OCI-LY1 (cell line): ENCODE results near the gene GFPT2.

Experiments used
- H2AFZ ChIP-seq: fragments of 200-600 bp; sonication (generic), shearing (Covaris generic); 2 replicates; pipeline ENCODE4 v1.6.0; 2014; ENCODE audit warnings: antibody characterized with exemption, mild to moderate bottlenecking, low read length
- H3F3A ChIP-seq: fragments of 200-600 bp; sonication (generic), shearing (Covaris generic); 2 replicates; pipeline ENCODE4 v1.6.0; 2014; ENCODE audit warnings: mild to moderate bottlenecking, antibody characterized with exemption, low read length, moderate library complexity; ENCODE audit not compliant: insufficient read depth
- H3K27ac ChIP-seq: fragments of 200-600 bp; sonication (generic); 2 replicates; pipeline ENCODE4 v1.5.1; 2014; ENCODE audit warnings: low read length, mixed run types, mild to moderate bottlenecking, low read depth; ENCODE audit not compliant: poor library complexity, severe bottlenecking
- H3K27me3 ChIP-seq: fragments of 200-600 bp; sonication (generic); 2 replicates; pipeline ENCODE4 v1.6.0; 2014; ENCODE audit warnings: antibody characterized with exemption, mild to moderate bottlenecking, low read length, moderate library complexity; ENCODE audit not compliant: insufficient read depth
- H3K36me3 ChIP-seq: fragments of 200-600 bp; sonication (generic); 2 replicates; pipeline ENCODE4 v1.6.1; 2014; ENCODE audit warnings: mild to moderate bottlenecking, antibody characterized with exemption, low read length, moderate library complexity, mixed read lengths; ENCODE audit not compliant: insufficient read depth
- H3K4me1 ChIP-seq: fragments of 200-600 bp; sonication (generic); 2 replicates; pipeline ENCODE4 v1.5.1; 2014; ENCODE audit warnings: mild to moderate bottlenecking, low read length, moderate library complexity; ENCODE audit not compliant: insufficient read depth, severe bottlenecking
- H3K4me2 ChIP-seq: fragments of 200-600 bp; sonication (generic), shearing (Covaris generic); 2 replicates; pipeline ENCODE4 v1.6.1; 2014; ENCODE audit warnings: low read length
- H3K4me3 ChIP-seq: fragments of 200-600 bp; sonication (generic); 2 replicates; pipeline ENCODE4 v1.5.1; 2014; ENCODE audit warnings: low read length, low read depth, mild to moderate bottlenecking, mixed read lengths; ENCODE audit not compliant: poor library complexity, severe bottlenecking
- H3K79me2 ChIP-seq: fragments of 200-600 bp; shearing (Covaris generic); 2 replicates; pipeline ENCODE4 v1.6.1; 2016; ENCODE audit warnings: mixed run types, low read length, mixed read lengths; ENCODE audit not compliant: insufficient read depth
- H3K9ac ChIP-seq: fragments of 200-600 bp; sonication (generic), shearing (Covaris generic); 2 replicates; pipeline ENCODE4 v1.6.1; 2014; ENCODE audit warnings: mild to moderate bottlenecking, low read length, mixed read lengths
- H3K9me2 ChIP-seq: fragments of 200-600 bp; sonication (generic), shearing (Covaris generic); 2 replicates; pipeline ENCODE4 v1.6.1; 2014; ENCODE audit warnings: low read depth, mild to moderate bottlenecking, low read length, mixed read lengths
- H3K9me3 ChIP-seq: fragments of 200-600 bp; shearing (Covaris generic); 2 replicates; pipeline ENCODE4 v1.6.1; 2014; ENCODE audit warnings: low read length, mixed read lengths
- H4K20me1 ChIP-seq: fragments of 200-600 bp; sonication (generic), shearing (Covaris generic); 2 replicates; pipeline ENCODE4 v1.6.0; 2016; ENCODE audit warnings: mild to moderate bottlenecking, low read length; ENCODE audit not compliant: insufficient read depth
- CTCF ChIP-seq: fragments of 200-600 bp; sonication (generic), shearing (Covaris generic); IDR thresholded peaks from 2 replicates; pipeline ENCODE4 v1.5.1; 2017; ENCODE audit warnings: mild to moderate bottlenecking, antibody characterized with exemption, low read length, moderate library complexity, mixed read lengths
- EZH2 ChIP-seq: fragments of 200-600 bp; sonication (generic), shearing (Covaris generic); IDR thresholded peaks from 2 replicates; pipeline ENCODE4 v1.8.0; 2017; ENCODE audit warnings: borderline replicate concordance, mixed run types, mild to moderate bottlenecking, antibody characterized with exemption, low read length, moderate library complexity, mixed read lengths

The GFPT2 gene

GRCh38 chr5:180335614-180336233 lies 17.4 kb downstream of the GFPT2 start:
- H3K4me1 ChIP-seq: no peaks in the 10 kb centered on the region
- H3K9me3 ChIP-seq: no peaks in the 10 kb centered on the region
- H4K20me1 ChIP-seq: no peaks in the 10 kb centered on the region
- TF ChIP-seq CTCF (no peak), EZH2 (no peak)
- no peaks in the 10 kb centered on the region for H3K79me2 ChIP-seq
- 0 out of 2 replicates have a peak, but pooled peaks cover under 1% of the 10 kb centered on the region for H3K27me3 ChIP-seq
- no peak overlapping the region for H3K9ac ChIP-seq
- no peak overlapping the region for H3K27ac ChIP-seq
- H2AFZ ChIP-seq: no peak overlapping the region
- H3K9me2 ChIP-seq: no peaks in the 10 kb centered on the region
- no peaks in the 10 kb centered on the region for H3F3A ChIP-seq
- H3K4me3 ChIP-seq: no peak overlapping the region
- no peaks in the 10 kb centered on the region for H3K36me3 ChIP-seq
- H3K4me2 ChIP-seq: no peak overlapping the region

GRCh38 chr5:180334751-180335613 lies 18.2 kb downstream of the GFPT2 start:
- Histone ChIP-seq H3K4me1 (no peaks in the 10 kb centered on the region), H3K79me2 (no peaks in the 10 kb centered on the region), H3K27ac (no peak overlapping the region), H3K9me3 (no peaks in the 10 kb centered on the region), H2AFZ (no peak overlapping the region), H3K36me3 (no peaks in the 10 kb centered on the region), H3K9me2 (no peaks in the 10 kb centered on the region), H3K9ac (no peak overlapping the region), H3K4me2 (no peak overlapping the region), H3F3A (no peaks in the 10 kb centered on the region), H4K20me1 (no peaks in the 10 kb centered on the region), H3K27me3 (0 out of 2 replicates have a peak, but pooled peaks cover 6% of the 10 kb centered on the region), H3K4me3 (no peak overlapping the region)
- TF ChIP-seq EZH2: no peak
- no peak for TF ChIP-seq CTCF

- TF ChIP-seq EZH2: no peak
- TF ChIP-seq CTCF: no peak
- H3K36me3 ChIP-seq: no peaks in the 10 kb centered on the region
- H3K27ac ChIP-seq: no peak overlapping the region
- H3K4me1 ChIP-seq: no peaks in the 10 kb centered on the region
- no peaks in the 10 kb centered on the region for H3F3A ChIP-seq
- no peak overlapping the region for H2AFZ ChIP-seq
- H3K4me3 ChIP-seq: no peak overlapping the region
- H3K9ac ChIP-seq: no peak overlapping the region
- no peaks in the 10 kb centered on the region for H3K79me2 ChIP-seq
- no peaks in the 10 kb centered on the region for H3K9me3 ChIP-seq
- 0 out of 2 replicates have a peak, but pooled peaks cover 6% of the 10 kb centered on the region for H3K27me3 ChIP-seq
- no peak overlapping the region for H3K4me2 ChIP-seq
- no peaks in the 10 kb centered on the region for H3K9me2 ChIP-seq
- no peaks in the 10 kb centered on the region for H4K20me1 ChIP-seq
Measured at GRCh38 chr5:180334176-180334575, 19.0 kb downstream of the GFPT2 start.
